Embryonic facial prominence (tissue), 1 donor: ENCODE results near the gene TCHHL1.
"Not testable (repeated sequence)": the region's sequence is repeated elsewhere in the genome, so short reads cannot be mapped to it uniquely, and the experiment has no call there.

Experiments used
- DNase-seq: peaks from one replicate; pipeline ENCODE4 v3.0.0-alpha.2; 2016; ENCODE audit errors: extremely low spot score

Gene TCHHL1

GRCh38 chr1:152086760-152087159 lies 2.1 kb downstream of the TCHHL1 start:
- no peak for DNase-seq

- DNase-seq = no peak
Measured at GRCh38 chr1:152084853-152085252, 4.0 kb downstream of the TCHHL1 start.

GRCh38 chr1:152081026-152081425 lies 7.8 kb downstream of the TCHHL1 start:
- DNase-seq = not testable (repeated sequence)

GRCh38 chr1:152080494-152080893 lies 8.4 kb downstream of the TCHHL1 start:
- DNase-seq = not testable (repeated sequence)

- DNase-seq = no peak
Measured at GRCh38 chr1:152078831-152079441, 9.9 kb downstream of the TCHHL1 start.

- no peak for DNase-seq
Measured at GRCh38 chr1:152072311-152072710, 16.6 kb downstream of the TCHHL1 start.

GRCh38 chr1:152071123-152071522 lies 17.7 kb downstream of the TCHHL1 start:
- DNase-seq = no peak

GRCh38 chr1:152067929-152068328 lies 20.9 kb downstream of the TCHHL1 start:
- DNase-seq = no peak

GRCh38 chr1:152067150-152067549 lies 21.7 kb downstream of the TCHHL1 start:
- DNase-seq = no peak

GRCh38 chr1:152061952-152062351 lies 26.9 kb downstream of the TCHHL1 start:
- no peak for DNase-seq

GRCh38 chr1:152053375-152053774 lies 35.5 kb downstream of the TCHHL1 start:
- no peak for DNase-seq

GRCh38 chr1:152052606-152053005 lies 36.3 kb downstream of the TCHHL1 start:
- DNase-seq = no peak

- DNase-seq = no peak
Measured at GRCh38 chr1:152050886-152051675, 37.8 kb downstream of the TCHHL1 start.

GRCh38 chr1:152049291-152050083 lies 39.4 kb downstream of the TCHHL1 start:
- DNase-seq = no peak

- no peak for DNase-seq
Measured at GRCh38 chr1:152048416-152049009, 40.4 kb downstream of the TCHHL1 start.

GRCh38 chr1:152047730-152048415 lies 41.0 kb downstream of the TCHHL1 start:
- peak; percentile 69 for DNase-seq

- no peak for DNase-seq
Measured at GRCh38 chr1:152047413-152047729, 41.5 kb downstream of the TCHHL1 start.

- no peak for DNase-seq
Measured at GRCh38 chr1:152044386-152044785, 44.5 kb downstream of the TCHHL1 start.

- no peak for DNase-seq
Measured at GRCh38 chr1:152043870-152044269, 45.0 kb downstream of the TCHHL1 start.

- no peak for DNase-seq
Measured at GRCh38 chr1:152042030-152042429, 46.8 kb downstream of the TCHHL1 start.

- no peak for DNase-seq
Measured at GRCh38 chr1:152039886-152040285, 49.0 kb downstream of the TCHHL1 start.

- DNase-seq = no peak
Measured at GRCh38 chr1:152039461-152039860, 49.4 kb downstream of the TCHHL1 start.
